A673 (cell line): ENCODE measurements around the gene ARL3.

Source experiments
- CTCF ChIP-seq: fragments of 300-800, 200-600 bp; sonication (generic); conservative IDR thresholded peaks from 2 replicates; pipeline ENCODE4 v1.5.1; 2017; ENCODE audit warnings: low read depth, mild to moderate bottlenecking, antibody characterized with exemption, low read length, moderate library complexity, mixed read lengths
- EZH2 ChIP-seq: fragments of 200-600 bp; sonication (generic); IDR thresholded peaks from 2 replicates; pipeline ENCODE4 v1.6.1; 2017; ENCODE audit warnings: borderline replicate concordance, low read depth, mild to moderate bottlenecking, mixed read lengths, antibody characterized with exemption, low read length; ENCODE audit not compliant: poor library complexity, severe bottlenecking

- no peak for TF ChIP-seq CTCF
- no peak for TF ChIP-seq EZH2
Measured at GRCh38 chr10:102665904-102666509, 48.2 kb downstream of the ARL3 start.
